Calu3 (cell line): Measurements from ENCODE around the gene ARID3C. TPM values are rescaled to one million over a fixed set of nuclear protein-coding genes. Genes with fewer than 3 reads are reported as not detected.

Experiments
- BruUV-seq: library from RNA; stranded (reverse); fragments of 400-500 nt; replicated peaks from 2 replicates; lab custom pipeline; 2021; lab: Mats Ljungman, UMichigan
- CTCF ChIA-PET: fragments of 300-600 bp; sonication (Branson Sonifier 250); formaldehyde crosslinking; loops from one replicate; lab custom pipeline; 2022; ENCODE audit warnings: antibody characterized with exemption; lab: Charles Lee
- DNase-seq: peaks from one replicate; pipeline ENCODE4 v3.0.0; 2022
- H3K27ac Mint-ChIP-seq: one replicate; pipeline ENCODE4 v1.8.0; 2022; ENCODE audit warnings: mixed read lengths; ENCODE audit not compliant: unreplicated experiment
- H3K27me3 Mint-ChIP-seq: one replicate; pipeline ENCODE4 v1.8.0; 2022; ENCODE audit warnings: mixed read lengths; ENCODE audit not compliant: unreplicated experiment
- H3K36me3 Mint-ChIP-seq: one replicate; pipeline ENCODE4 v1.8.0; 2022; ENCODE audit warnings: mild to moderate bottlenecking, moderate library complexity, mixed read lengths; ENCODE audit not compliant: insufficient read depth, unreplicated experiment
- H3K4me1 Mint-ChIP-seq: one replicate; pipeline ENCODE4 v1.8.0; 2022; ENCODE audit warnings: mild to moderate bottlenecking, low read depth, mixed read lengths; ENCODE audit not compliant: unreplicated experiment
- H3K4me3 Mint-ChIP-seq: one replicate; pipeline ENCODE4 v1.8.0; 2022; ENCODE audit warnings: mild to moderate bottlenecking, low read depth, moderate library complexity, mixed read lengths; ENCODE audit not compliant: unreplicated experiment
- H3K9me3 Mint-ChIP-seq: one replicate; pipeline ENCODE4 v1.8.0; 2022; ENCODE audit warnings: low read depth, mixed read lengths; ENCODE audit not compliant: unreplicated experiment
- CTCF ChIP-seq: fragments of 200-600 bp; IDR thresholded peaks from one replicate; pipeline ENCODE4 v1.8.0; 2022; ENCODE audit warnings: antibody characterized with exemption; ENCODE audit not compliant: unreplicated experiment
- intact Hi-C: fragments of 100-400 bp; cut with micrococcal nuclease; formaldehyde crosslinking; loops from one replicate; pipeline ENCODE4 v1.10.0; 2022; ENCODE audit not compliant: unreplicated experiment
- total RNA-seq: library from RNA; stranded (reverse); gene quantifications from 2 replicates; pipeline ENCODE4 v1.2.3, GENCODE V29; 2022

The ARID3C gene
- total RNA-seq, 1 experiment from 2014 or later: not detected

GRCh38 chr9:34575862-34576596, 52.8 kb downstream of the ARID3C start:
- Mint-ChIP-seq H3K4me3 (no peak overlapping the region), H3K27me3 (peaks cover 86% of the 10 kb centered on the region), H3K4me1 (no peaks in the 10 kb centered on the region), H3K9me3 (no peaks in the 10 kb centered on the region), H3K27ac (no peak overlapping the region), H3K36me3 (peaks cover 5% of the 10 kb centered on the region)
- CTCF ChIA-PET: no interaction called here
- no TSS peak for BruUV-seq
- intact Hi-C loops: no loop called here
- no peak for TF ChIP-seq CTCF
- DNase-seq: no peak

GRCh38 chr9:34575241-34575640, 53.6 kb downstream of the ARID3C start:
- Mint-ChIP-seq H3K9me3 (no peaks in the 10 kb centered on the region), H3K4me3 (no peak overlapping the region), H3K4me1 (no peaks in the 10 kb centered on the region), H3K27me3 (peaks cover 86% of the 10 kb centered on the region), H3K36me3 (peaks cover 5% of the 10 kb centered on the region), H3K27ac (no peak overlapping the region)
- CTCF ChIA-PET: no interaction called here
- TF ChIP-seq CTCF: no peak
- no TSS peak for BruUV-seq
- no peak for DNase-seq
- intact Hi-C loops: no loop called here

- no peak overlapping the region for H3K27ac Mint-ChIP-seq
- CTCF ChIA-PET: no interaction called here
- H3K27me3 Mint-ChIP-seq: peaks cover 86% of the 10 kb centered on the region
- no peak overlapping the region for H3K4me3 Mint-ChIP-seq
- H3K9me3 Mint-ChIP-seq: no peaks in the 10 kb centered on the region
- no peak for TF ChIP-seq CTCF
- no peaks in the 10 kb centered on the region for H3K4me1 Mint-ChIP-seq
- intact Hi-C loops: no loop called here
- DNase-seq: no peak
- H3K36me3 Mint-ChIP-seq: peaks cover 5% of the 10 kb centered on the region
- no TSS peak for BruUV-seq
Observed at GRCh38 chr9:34574571-34574970, 54.3 kb downstream of the ARID3C start.

GRCh38 chr9:34573599-34574325, 55.1 kb downstream of the ARID3C start:
- TF ChIP-seq CTCF: no peak
- peaks cover 5% of the 10 kb centered on the region for H3K36me3 Mint-ChIP-seq
- BruUV-seq: no TSS peak
- no peaks in the 10 kb centered on the region for H3K4me1 Mint-ChIP-seq
- CTCF ChIA-PET: no interaction called here
- no peak for DNase-seq
- H3K4me3 Mint-ChIP-seq: no peak overlapping the region
- no peak overlapping the region for H3K27ac Mint-ChIP-seq
- H3K9me3 Mint-ChIP-seq: no peaks in the 10 kb centered on the region
- intact Hi-C loops: no loop called here
- H3K27me3 Mint-ChIP-seq: peaks cover 85% of the 10 kb centered on the region
